Measurements from ENCODE around the gene TBC1D7. TPM values are rescaled to one million over a fixed set of nuclear protein-coding genes. Genes with fewer than 3 reads are reported as not detected.

The TBC1D7 gene
- total and polyA plus RNA-seq, 10 of the 15 experiments (the other 5 are each of a cell fraction or from before 2014, with no cell fraction given), result 20.1 to 65.9 (median 31.3) TPM

DNA sequence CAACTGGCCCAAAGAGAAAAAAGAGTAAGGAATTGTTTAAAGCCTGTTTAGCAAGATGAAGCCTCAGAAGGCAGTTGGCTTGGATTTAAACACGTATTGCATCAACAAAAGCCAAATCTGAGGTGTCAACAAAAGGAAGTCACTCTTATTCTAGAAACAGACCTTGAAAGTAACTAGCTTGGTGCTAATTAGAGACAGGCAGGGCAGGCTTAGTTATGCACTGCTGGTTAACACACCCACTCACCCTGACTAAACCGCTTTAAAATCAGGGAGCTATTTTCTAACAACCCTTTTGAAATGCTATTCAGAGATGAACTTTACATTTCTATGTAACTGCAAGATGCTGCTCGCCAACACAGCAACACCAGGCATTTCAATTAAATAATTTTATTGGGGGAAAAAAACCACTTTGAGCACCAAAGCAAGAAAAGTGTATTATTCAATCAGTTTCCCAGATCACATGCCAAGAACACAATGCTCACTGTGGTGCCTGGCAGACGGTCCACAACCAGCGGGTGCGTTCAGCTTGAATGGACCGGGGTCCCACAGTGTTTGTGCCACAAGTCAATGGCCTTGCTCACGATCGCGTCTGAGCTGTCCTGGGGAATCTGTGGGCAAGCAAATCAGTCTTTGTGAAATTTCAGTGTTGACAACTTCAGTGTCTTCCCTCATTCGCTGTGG, 23.6 kb downstream of the TBC1D7 start (continued):
- TF ChIP-seq, protein P1, sequence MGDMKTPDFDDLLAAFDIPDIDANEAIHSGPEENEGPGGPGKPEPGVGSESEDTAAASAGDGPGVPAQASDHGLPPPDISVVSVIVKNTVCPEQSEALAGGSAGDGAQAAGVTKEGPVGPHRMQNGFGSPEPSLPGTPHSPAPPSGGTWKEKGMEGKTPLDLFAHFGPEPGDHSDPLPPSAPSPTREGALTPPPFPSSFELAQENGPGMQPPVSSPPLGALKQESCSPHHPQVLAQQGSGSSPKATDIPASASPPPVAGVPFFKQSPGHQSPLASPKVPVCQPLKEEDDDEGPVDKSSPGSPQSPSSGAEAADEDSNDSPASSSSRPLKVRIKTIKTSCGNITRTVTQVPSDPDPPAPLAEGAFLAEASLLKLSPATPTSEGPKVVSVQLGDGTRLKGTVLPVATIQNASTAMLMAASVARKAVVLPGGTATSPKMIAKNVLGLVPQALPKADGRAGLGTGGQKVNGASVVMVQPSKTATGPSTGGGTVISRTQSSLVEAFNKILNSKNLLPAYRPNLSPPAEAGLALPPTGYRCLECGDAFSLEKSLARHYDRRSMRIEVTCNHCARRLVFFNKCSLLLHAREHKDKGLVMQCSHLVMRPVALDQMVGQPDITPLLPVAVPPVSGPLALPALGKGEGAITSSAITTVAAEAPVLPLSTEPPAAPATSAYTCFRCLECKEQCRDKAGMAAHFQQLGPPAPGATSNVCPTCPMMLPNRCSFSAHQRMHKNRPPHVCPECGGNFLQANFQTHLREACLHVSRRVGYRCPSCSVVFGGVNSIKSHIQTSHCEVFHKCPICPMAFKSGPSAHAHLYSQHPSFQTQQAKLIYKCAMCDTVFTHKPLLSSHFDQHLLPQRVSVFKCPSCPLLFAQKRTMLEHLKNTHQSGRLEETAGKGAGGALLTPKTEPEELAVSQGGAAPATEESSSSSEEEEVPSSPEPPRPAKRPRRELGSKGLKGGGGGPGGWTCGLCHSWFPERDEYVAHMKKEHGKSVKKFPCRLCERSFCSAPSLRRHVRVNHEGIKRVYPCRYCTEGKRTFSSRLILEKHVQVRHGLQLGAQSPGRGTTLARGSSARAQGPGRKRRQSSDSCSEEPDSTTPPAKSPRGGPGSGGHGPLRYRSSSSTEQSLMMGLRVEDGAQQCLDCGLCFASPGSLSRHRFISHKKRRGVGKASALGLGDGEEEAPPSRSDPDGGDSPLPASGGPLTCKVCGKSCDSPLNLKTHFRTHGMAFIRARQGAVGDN (IDR thresholded peaks at IDR 0.05), result peak; percentile 19; the same call in 1 of the 2 replicates
- TF ChIP-seq NRF1 (conservative IDR thresholded peaks at IDR 0.05; ENCODE audit: low read depth, low read length) (no peak), WRNIP1 (IDR thresholded peaks at IDR 0.05; ENCODE audit: borderline replicate concordance, low read depth, low read length) (no peak), SUZ12 (IDR thresholded peaks at IDR 0.05; ENCODE audit: unreplicated experiment) (no peak), SMAD1 (IDR thresholded peaks at IDR 0.05; ENCODE audit: low read depth, partially characterized antibody) (no peak), IKZF2 (IDR thresholded peaks at IDR 0.05) (peak in 1 of 2 experiments; percentile 45; a peak in 1 of 4 replicates), PAX8 (IDR thresholded peaks at IDR 0.05) (no peak), STAT1 (conservative IDR thresholded peaks at IDR 0.05) (no peak), RUNX3 (IDR thresholded peaks at IDR 0.05; ENCODE audit: low read length) (peak; percentile 77), FOXK2 (IDR thresholded peaks at IDR 0.05) (no peak), ATF7 (IDR thresholded peaks at IDR 0.05; ENCODE audit: low read depth) (peak; percentile 54; the same call in 1 of the 2 replicates)
- TF ChIP-seq, protein P2, sequence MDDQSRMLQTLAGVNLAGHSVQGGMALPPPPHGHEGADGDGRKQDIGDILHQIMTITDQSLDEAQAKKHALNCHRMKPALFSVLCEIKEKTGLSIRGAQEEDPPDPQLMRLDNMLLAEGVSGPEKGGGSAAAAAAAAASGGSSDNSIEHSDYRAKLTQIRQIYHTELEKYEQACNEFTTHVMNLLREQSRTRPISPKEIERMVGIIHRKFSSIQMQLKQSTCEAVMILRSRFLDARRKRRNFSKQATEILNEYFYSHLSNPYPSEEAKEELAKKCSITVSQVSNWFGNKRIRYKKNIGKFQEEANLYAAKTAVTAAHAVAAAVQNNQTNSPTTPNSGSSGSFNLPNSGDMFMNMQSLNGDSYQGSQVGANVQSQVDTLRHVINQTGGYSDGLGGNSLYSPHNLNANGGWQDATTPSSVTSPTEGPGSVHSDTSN (IDR thresholded peaks at IDR 0.05; ENCODE audit: insufficient replicate concordance, low read depth, low read length), result no peak
- TF ChIP-seq, protein P3, sequence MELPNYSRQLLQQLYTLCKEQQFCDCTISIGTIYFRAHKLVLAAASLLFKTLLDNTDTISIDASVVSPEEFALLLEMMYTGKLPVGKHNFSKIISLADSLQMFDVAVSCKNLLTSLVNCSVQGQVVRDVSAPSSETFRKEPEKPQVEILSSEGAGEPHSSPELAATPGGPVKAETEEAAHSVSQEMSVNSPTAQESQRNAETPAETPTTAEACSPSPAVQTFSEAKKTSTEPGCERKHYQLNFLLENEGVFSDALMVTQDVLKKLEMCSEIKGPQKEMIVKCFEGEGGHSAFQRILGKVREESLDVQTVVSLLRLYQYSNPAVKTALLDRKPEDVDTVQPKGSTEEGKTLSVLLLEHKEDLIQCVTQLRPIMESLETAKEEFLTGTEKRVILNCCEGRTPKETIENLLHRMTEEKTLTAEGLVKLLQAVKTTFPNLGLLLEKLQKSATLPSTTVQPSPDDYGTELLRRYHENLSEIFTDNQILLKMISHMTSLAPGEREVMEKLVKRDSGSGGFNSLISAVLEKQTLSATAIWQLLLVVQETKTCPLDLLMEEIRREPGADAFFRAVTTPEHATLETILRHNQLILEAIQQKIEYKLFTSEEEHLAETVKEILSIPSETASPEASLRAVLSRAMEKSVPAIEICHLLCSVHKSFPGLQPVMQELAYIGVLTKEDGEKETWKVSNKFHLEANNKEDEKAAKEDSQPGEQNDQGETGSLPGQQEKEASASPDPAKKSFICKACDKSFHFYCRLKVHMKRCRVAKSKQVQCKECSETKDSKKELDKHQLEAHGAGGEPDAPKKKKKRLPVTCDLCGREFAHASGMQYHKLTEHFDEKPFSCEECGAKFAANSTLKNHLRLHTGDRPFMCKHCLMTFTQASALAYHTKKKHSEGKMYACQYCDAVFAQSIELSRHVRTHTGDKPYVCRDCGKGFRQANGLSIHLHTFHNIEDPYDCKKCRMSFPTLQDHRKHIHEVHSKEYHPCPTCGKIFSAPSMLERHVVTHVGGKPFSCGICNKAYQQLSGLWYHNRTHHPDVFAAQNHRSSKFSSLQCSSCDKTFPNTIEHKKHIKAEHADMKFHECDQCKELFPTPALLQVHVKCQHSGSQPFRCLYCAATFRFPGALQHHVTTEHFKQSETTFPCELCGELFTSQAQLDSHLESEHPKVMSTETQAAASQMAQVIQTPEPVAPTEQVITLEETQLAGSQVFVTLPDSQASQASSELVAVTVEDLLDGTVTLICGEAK (IDR thresholded peaks at IDR 0.05; ENCODE audit: borderline replicate concordance), result no peak

Measured in GM12878 (cell line).